GM18868 (cell line): Measurements from ENCODE around the gene PRC1.

Experiments used
- ATAC-seq: cut with Tn5 transposase; IDR thresholded peaks from one replicate; pipeline ENCODE4 v1.9.1; 2021; ENCODE audit warnings: mild to moderate bottlenecking, moderate library complexity; ENCODE audit not compliant: unreplicated experiment

Gene PRC1

GRCh38 chr15:90989040-90989768, 5.1 kb downstream of the PRC1 start:
- ATAC-seq = no peak

DNA sequence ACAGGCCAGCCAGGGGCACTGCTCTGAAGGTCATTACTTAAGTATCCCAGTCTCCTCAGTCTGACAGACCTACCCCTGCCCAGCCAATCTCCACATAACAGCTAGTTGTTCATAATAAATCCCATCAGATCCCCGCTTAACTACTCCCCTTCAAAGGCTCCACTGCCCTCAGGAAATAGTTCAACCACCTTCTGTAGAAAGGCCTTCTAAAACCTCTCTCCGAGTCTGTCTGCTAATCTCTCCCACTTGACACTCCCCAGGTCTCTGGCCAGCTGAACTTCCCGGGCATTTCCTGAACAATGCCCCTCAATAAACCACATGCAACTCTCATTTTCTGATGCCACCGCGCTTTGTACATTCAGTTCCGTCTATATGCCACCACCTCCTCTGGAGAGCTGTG, 6.0 kb downstream of the PRC1 start:
- no peak for ATAC-seq

DNA sequence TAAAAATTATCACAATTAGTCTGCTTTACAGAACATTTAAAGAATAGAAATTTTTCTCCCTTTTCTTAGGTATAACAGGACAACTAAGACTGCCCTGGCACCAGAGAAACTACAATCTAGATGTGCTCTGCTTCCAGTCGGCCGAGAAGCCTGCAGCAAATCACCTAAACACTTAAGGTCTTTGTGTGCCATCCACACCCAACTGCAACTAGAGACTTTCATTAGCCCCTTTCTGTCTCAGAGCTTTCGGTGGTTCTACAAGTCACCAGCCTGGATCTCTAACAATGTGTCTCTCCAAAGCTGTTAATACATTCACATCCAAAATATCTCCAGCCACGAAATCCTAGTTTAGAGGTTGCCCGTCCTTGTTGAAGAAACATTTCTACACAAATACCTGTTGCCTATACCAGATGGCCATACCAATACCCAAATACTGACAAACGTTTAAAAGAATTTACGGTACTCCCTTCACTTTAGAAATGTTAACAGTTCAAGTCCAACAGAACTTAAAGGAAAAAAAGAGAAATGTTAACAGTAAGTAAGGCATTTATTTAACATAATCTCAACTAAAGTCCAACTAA, 6.7 kb downstream of the PRC1 start:
- no peak for ATAC-seq

- peak; percentile 52 for ATAC-seq
These were observed 7.4 kb downstream of the PRC1 start for GRCh38 chr15:90986790-90987507.

- ATAC-seq = peak; percentile 55
These were observed 12.2 kb downstream of the PRC1 start for GRCh38 chr15:90982135-90982534.

DNA sequence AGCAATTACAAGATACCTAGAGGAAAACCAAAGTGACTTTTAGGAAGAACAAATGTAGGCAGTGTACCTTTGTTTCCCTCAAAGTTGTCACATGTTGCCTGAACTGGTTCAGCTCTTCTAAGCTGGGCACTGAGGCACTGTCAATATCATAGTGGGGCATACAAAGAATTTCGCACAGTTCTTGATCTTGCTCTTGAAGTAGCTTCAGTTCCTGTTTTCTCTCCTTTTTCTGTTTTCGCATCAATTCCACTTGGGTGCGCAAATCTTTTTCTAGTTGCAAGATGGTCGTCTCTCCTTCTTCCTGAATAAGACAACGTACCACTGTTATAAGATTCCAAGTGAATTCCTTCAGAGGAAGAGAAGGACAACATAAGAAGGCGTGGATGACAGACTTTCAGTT, 12.7 kb downstream of the PRC1 start:
- ATAC-seq = peak; percentile 86

DNA sequence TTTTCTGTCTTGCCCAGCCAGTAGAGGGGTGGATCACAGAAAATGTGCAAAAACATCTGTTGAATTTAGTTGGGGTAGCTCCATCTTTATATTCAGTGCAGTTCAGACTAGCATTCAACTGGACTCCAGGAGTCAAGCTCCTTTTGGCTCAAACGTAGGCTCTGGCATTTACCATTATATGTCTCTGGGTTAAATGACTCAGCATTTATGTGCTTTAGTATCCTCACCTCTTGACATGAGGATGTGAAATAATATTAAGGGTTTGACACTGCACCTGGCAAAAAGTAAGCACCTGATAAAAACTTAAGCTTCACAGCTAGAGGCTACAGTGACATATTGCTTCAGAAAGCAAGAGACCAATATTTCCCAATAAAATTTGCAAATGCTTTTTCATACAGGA, 14.8 kb downstream of the PRC1 start:
- ATAC-seq = no peak

GRCh38 chr15:90974216-90974615, 20.1 kb downstream of the PRC1 start:
- no peak for ATAC-seq

GRCh38 chr15:90972133-90972532, 22.2 kb downstream of the PRC1 start:
- no peak for ATAC-seq

DNA sequence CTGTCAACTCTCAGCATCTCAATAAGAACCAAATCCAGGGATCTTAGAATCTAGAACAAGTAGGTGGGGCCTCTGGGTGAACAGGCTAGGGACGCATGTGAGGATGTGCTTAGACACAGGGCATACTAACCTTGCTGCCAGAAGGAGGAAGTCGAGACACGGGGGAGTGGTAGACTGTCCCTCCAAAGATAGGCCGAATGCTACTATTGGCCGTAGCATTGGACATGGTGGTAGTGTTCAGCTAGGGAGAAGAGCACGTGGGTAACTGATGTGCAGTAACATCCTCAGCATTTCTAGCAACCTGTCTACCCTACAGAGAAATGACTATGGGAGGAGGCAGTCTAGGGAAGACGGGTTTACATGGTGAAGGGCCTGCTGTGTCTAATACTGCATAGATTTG, 24.1 kb downstream of the PRC1 start:
- ATAC-seq = no peak

- ATAC-seq = no peak
These were observed 25.9 kb downstream of the PRC1 start for GRCh38 chr15:90968434-90968833.

- no peak for ATAC-seq
These were observed 27.1 kb downstream of the PRC1 start for GRCh38 chr15:90967206-90967605.

DNA sequence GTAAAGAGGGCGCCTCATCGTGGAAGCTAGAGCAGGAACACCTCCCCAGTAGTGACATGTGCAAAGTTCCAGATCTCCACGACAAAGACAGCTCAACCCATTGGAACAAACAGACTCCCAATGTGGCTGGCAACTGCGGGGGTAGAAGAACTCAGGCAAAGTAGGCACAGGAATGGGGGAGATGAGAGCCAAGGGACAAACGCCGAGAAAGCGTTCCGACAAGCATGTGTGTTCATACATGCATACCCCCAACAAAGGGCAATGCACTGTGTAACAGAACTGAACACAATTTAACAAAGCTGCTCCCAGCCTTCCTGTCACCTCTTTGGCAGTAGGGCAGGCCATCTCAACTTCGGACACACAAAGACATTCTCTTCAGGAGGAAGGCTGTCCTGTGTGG, 28.1 kb downstream of the PRC1 start:
- no peak for ATAC-seq

DNA sequence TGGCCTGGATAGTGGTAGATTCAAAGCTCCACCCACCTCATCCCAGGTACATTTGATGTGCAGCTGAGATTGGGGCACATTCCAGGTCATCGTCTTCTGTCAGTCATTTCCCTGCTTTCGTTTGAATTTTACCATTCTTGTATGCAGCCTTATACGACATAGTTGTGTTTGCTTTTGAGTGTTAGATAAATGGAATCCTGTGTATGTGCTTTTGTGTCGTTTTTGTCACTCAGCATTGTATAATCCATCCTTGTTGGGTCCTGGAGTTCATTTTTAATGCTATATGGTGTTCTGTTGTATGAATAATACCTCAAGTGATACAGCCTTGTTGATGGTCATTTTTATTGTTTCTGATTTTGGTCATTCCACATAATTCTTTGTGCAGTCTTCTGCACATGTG, 32.3 kb downstream of the PRC1 start:
- no peak for ATAC-seq

GRCh38 chr15:90960298-90961091, 33.8 kb downstream of the PRC1 start:
- ATAC-seq = no peak

GRCh38 chr15:90959894-90960293, 34.4 kb downstream of the PRC1 start:
- ATAC-seq = no peak

- ATAC-seq = no peak
These were observed 35.2 kb downstream of the PRC1 start for GRCh38 chr15:90959028-90959595.

GRCh38 chr15:90957791-90958190, 36.5 kb downstream of the PRC1 start:
- ATAC-seq = no peak

DNA sequence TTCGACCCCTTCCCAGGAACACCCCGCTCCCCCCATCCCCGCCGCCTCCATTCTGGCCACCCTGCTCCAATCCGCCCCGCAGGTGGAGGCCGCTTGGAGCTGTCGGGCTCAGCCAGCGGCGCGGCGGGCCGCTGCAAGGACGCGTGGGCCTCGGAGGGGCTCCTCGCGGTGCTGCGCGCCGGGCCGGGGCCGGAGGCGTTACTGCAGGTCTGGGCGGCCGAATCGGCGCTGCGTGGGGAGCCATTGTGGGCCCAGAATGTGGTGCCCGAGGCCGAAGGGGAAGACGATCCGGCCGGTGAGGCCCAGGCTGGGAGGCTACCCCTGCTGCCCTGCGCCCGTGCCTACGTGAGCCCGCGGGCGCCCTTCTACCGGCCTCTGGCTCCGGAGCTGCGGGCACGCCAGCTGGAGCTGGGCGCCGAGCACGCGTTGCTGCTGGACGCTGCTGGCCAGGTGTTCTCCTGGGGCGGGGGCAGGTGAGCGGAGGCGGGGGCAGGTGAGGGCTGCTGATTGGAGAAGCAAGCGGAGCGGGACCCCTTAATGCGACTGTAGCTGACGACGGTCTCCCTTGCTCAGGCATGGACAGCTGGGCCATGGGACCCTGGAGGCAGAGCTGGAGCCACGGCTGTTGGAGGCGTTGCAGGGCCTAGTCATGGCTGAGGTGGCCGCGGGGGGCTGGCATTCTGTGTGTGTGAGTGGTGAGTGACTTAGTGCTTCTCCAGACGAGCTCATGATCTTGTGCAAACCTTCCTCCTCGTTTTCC, 37.1 kb downstream of the PRC1 start:
- no peak for ATAC-seq

- ATAC-seq = no peak
These were observed 37.9 kb downstream of the PRC1 start for GRCh38 chr15:90956274-90957030.
